ENCODE results near the gene EVC2.

- TF ChIP-seq CTCF (IDR thresholded peaks at IDR 0.05) (no peak), EZH2 (IDR thresholded peaks at IDR 0.05; ENCODE audit: borderline replicate concordance, insufficient read depth, low read depth, low read length, poor library complexity, severe bottlenecking) (no peak)
Measured at GRCh38 chr4:5686338-5686737, 22.0 kb downstream of the EVC2 start.
